Measurements from ENCODE around the gene DISP3. TPM values are rescaled to one million over a fixed set of nuclear protein-coding genes. Genes with fewer than 3 reads are reported as not detected.

DISP3 gene
- total RNA-seq, 1 donor from 2014 or later, result 4.7 TPM

DNA sequence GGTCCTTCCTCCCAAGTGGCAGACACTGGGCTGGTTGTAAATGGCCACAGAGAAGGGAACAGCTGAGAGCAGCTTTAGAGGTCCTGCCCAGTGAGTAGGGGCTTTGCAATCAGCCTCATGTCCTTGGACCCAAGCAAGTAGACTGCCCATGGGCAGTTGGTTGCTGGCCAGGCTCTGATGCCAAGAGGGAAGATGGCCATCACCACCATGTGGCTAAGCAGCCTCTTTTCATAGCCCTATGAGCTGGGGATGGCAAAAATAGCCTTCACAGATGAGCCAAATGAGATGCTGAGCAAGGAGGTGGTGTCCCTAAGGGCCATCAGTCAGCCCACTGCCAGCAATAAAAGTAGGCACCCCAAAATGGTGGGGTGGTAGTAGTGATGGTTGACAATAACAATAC, 3.2 kb downstream of the DISP3 start:
- Mint-ChIP-seq H3K27ac (no peak overlapping the region), H3K4me1 (ENCODE audit: unreplicated experiment) (peaks cover 9% of the 10 kb centered on the region), H3K27me3 (peaks cover 51% of the 10 kb centered on the region), H3K4me3 (no peak overlapping the region), H3K36me3 (no peaks in the 10 kb centered on the region), H3K9me3 (no peaks in the 10 kb centered on the region)
- no peak for DNase-seq (ENCODE audit: extremely low spot score, unreplicated experiment)
- TF ChIP-seq, protein P1, sequence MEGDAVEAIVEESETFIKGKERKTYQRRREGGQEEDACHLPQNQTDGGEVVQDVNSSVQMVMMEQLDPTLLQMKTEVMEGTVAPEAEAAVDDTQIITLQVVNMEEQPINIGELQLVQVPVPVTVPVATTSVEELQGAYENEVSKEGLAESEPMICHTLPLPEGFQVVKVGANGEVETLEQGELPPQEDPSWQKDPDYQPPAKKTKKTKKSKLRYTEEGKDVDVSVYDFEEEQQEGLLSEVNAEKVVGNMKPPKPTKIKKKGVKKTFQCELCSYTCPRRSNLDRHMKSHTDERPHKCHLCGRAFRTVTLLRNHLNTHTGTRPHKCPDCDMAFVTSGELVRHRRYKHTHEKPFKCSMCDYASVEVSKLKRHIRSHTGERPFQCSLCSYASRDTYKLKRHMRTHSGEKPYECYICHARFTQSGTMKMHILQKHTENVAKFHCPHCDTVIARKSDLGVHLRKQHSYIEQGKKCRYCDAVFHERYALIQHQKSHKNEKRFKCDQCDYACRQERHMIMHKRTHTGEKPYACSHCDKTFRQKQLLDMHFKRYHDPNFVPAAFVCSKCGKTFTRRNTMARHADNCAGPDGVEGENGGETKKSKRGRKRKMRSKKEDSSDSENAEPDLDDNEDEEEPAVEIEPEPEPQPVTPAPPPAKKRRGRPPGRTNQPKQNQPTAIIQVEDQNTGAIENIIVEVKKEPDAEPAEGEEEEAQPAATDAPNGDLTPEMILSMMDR (conservative IDR thresholded peaks at IDR 0.05), result no peak

DNA sequence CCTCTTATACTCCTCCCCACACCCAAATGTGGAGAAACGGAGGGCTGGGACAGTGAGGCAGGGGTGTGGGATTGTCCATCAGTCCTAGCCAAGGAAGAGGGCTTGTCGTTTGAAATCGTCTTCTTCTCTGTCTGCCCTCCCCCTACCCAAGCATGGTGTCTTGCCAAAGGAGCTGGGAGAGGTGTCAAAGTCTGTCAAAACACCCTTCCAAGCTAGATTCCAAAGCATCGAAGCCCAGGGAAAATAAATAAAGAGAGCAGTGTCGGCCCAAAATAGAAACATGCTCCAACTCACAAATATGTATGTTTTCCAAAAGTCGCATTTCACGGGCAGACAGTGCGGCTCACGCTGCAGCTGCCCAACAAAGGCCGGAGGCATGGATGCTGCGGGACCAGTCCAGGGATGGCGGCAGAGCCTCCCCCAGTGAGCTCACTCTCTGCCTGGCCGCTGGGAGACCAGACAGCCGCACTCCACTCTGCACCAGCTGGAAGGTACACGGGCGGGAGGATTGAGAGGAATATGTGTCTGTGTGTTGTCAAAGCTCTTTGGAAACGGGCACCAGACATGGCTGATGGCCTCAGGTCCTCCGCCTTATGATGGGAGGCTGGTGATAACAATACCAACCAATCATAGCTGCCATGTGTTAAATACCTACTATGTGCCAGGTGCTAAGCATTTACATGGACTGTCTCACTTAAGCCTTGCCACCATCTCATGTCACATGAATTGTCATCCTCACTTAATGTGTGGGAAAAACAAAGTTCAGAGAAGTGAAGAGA, 3.9 kb downstream of the DISP3 start:
- no peak overlapping the region for H3K4me3 Mint-ChIP-seq
- TF ChIP-seq, protein P1 (conservative IDR thresholded peaks at IDR 0.05), result no peak
- no peak overlapping the region for H3K27ac Mint-ChIP-seq
- no peaks in the 10 kb centered on the region for H3K36me3 Mint-ChIP-seq
- no peak for DNase-seq (ENCODE audit: extremely low spot score, unreplicated experiment)
- H3K4me1 Mint-ChIP-seq (ENCODE audit: unreplicated experiment), result peaks cover 9% of the 10 kb centered on the region
- H3K27me3 Mint-ChIP-seq, result peaks cover 48% of the 10 kb centered on the region
- H3K9me3 Mint-ChIP-seq, result no peaks in the 10 kb centered on the region

DNA sequence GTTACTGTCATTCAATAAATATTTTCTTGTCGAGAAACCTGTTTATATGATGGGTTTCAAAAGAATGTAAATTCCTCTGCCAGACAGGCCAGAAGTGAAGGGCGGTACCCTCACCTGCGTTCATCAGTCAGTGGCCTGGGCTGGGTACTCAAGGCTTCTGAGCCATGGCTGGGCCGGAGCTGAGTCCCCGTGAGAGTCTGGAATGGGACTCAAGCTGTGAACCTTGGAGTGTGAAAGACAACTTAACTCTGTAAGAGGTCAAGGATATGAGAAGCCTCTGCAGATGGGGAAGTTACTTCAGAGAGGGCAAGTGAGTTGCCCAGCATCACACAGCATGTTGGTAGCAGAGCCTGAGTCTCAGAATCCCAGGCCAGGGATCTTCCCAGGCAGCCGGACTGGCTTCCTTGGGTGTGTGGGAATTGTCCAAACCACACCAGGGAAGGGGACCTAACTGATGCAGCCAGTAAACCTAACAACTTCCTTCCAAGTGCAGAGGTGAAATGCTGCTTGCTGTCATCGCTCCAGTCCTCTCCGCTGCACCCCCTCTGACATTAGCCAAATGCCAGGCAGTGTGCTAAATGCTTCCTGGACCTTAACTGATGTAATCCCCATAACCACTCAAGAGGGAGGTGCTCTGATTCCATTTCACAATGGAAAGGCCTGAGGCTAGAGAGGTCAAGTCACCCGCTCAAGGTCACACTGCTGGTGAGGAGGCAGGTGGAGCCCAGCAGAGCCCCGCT, 4.8 kb downstream of the DISP3 start:
- H3K27me3 Mint-ChIP-seq, result peaks cover 44% of the 10 kb centered on the region
- H3K36me3 Mint-ChIP-seq, result no peaks in the 10 kb centered on the region
- H3K4me3 Mint-ChIP-seq, result no peak overlapping the region
- H3K4me1 Mint-ChIP-seq (ENCODE audit: unreplicated experiment), result peaks cover 9% of the 10 kb centered on the region
- no peak overlapping the region for H3K27ac Mint-ChIP-seq
- no peaks in the 10 kb centered on the region for H3K9me3 Mint-ChIP-seq
- no peak for DNase-seq (ENCODE audit: extremely low spot score, unreplicated experiment)
- TF ChIP-seq, protein P1 (conservative IDR thresholded peaks at IDR 0.05), result no peak

- DNase-seq (ENCODE audit: extremely low spot score, unreplicated experiment), result no peak
- H3K9me3 Mint-ChIP-seq, result no peaks in the 10 kb centered on the region
- no peaks in the 10 kb centered on the region for H3K36me3 Mint-ChIP-seq
- H3K27ac Mint-ChIP-seq, result no peak overlapping the region
- H3K4me3 Mint-ChIP-seq, result no peak overlapping the region
- peaks cover 44% of the 10 kb centered on the region for H3K27me3 Mint-ChIP-seq
- H3K4me1 Mint-ChIP-seq (ENCODE audit: unreplicated experiment), result peaks cover 9% of the 10 kb centered on the region
- TF ChIP-seq, protein P1 (conservative IDR thresholded peaks at IDR 0.05), result no peak
These were observed 5.3 kb downstream of the DISP3 start for GRCh38 chr1:11484321-11484655.

DNA sequence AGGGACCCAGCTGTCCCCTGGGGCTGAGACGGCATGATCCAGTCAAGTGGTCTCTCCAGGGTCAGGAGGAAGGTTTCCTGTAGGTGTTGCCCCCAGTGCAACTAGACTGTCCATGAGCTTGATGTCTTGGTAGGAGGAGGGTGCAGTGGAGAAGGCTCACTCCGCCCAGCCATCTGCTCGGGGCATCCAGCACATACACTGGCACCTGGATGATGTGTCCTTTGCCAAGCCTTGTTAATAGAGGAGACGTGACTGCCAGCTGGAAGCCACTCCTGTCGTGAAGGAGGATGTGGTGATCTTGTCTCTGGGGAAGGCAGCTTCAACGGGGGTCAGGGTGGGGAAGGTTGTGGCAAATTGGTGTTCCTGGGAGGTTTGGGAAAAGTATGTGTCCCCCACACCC, 6.2 kb downstream of the DISP3 start:
- no peak for DNase-seq (ENCODE audit: extremely low spot score, unreplicated experiment)
- H3K4me1 Mint-ChIP-seq (ENCODE audit: unreplicated experiment), result peaks cover 7% of the 10 kb centered on the region
- H3K27me3 Mint-ChIP-seq, result peaks cover 41% of the 10 kb centered on the region
- TF ChIP-seq, protein P1 (conservative IDR thresholded peaks at IDR 0.05), result no peak
- no peak overlapping the region for H3K4me3 Mint-ChIP-seq
- no peaks in the 10 kb centered on the region for H3K36me3 Mint-ChIP-seq
- H3K9me3 Mint-ChIP-seq, result no peaks in the 10 kb centered on the region
- no peak overlapping the region for H3K27ac Mint-ChIP-seq
